Ovary (tissue), 9 donors: ENCODE results near the gene LRMDA. TPM values are rescaled to one million over a fixed set of nuclear protein-coding genes. Genes with fewer than 3 reads are reported as not detected.

Experiments used
- DNase-seq, 5 donors: peaks; one replicate each; pipeline ENCODE4 v3.0.0-alpha.2; 2019 to 2020
- H3K27ac ChIP-seq, 2 donors: fragments of 200-600 bp; one replicate each; pipeline versions ENCODE4 v1.5.1 to v1.8.0; 2019 to 2022
- H3K27me3 ChIP-seq: fragments of 200-600 bp; one replicate; pipeline ENCODE4 v1.8.0; 2022
- H3K36me3 ChIP-seq: fragments of 200-600 bp; sonication (generic); one replicate; pipeline ENCODE4 v1.5.1; 2019
- H3K4me1 ChIP-seq: one replicate; pipeline ENCODE4 v1.8.1; 2013; ENCODE audit warnings: mild to moderate bottlenecking, moderate library complexity; ENCODE audit not compliant: insufficient read depth
- H3K4me3 ChIP-seq: fragments of 200-600 bp; sonication (generic); one replicate; pipeline ENCODE4 v1.5.1; 2017
- H3K9me3 ChIP-seq, 2 donors: fragments of 200-600 bp in 1 of 2; sonication (generic) in 1 of 2; one replicate each; pipeline versions ENCODE4 v1.5.1 to v1.8.1; 2013 to 2019; ENCODE audit warnings: mild to moderate bottlenecking in 1 of 2, moderate library complexity in 1 of 2
- CTCF ChIP-seq, 3 donors: fragments of 450-650 bp in 2 of 3; fragments of 200-600 bp in 1 of 3; IDR thresholded peaks; one replicate each; pipeline versions ENCODE4 v1.5.1 to v1.8.0; 2016 to 2022; ENCODE audit warnings: antibody characterized with exemption in 3 of 3, mild to moderate bottlenecking in 1 of 3
- EP300 ChIP-seq: sonication (generic); formaldehyde crosslinking; IDR thresholded peaks from one replicate; pipeline ENCODE4 v1.6.1; 2017; ENCODE audit warnings: antibody characterized with exemption
- POLR2A ChIP-seq: fragments of 450-650 bp; IDR thresholded peaks from one replicate; pipeline ENCODE4 v1.6.1; 2017; ENCODE audit warnings: antibody characterized with exemption, mild to moderate bottlenecking, moderate library complexity
- WGBS, 3 donors: extraction: QIAGEN DNeasy Blood & Tissue Kit in 1 of 3; methylation state at CpG; one replicate each; pipeline versions ENCODE4 v1.1.5 to v1.1.7; 2013 to 2017; 5-methylcytosine and 5-hydroxymethylcytosine counted together
- intact Hi-C, 4 donors: fragments of 100-400 bp; cut with DNase I; formaldehyde crosslinking; loops; one replicate each; pipeline versions ENCODE4 v1.11.0 to v1.15.1; 2022 to 2023
- polyA plus RNA-seq, 2 donors: library from polyadenylated mRNA; stranded (reverse); fragments of 200-250 nt in 1 of 2; fragments of 350-450 nt in 1 of 2; fragmentation: Illumina TruSeq in 1 of 2; extraction: RNeasy Lipid Tissue Mini Kit (QIAGEN cat#74804) in 1 of 2; gene quantifications; one replicate each; pipeline ENCODE4 v1.2.3, GENCODE V29; 2013 to 2014
- total RNA-seq, 7 donors: library from RNA; depleted of rRNA in 2 of 7; stranded (reverse); fragments of >200 nt in 2 of 7; fragmentation: NEBNext Ultra II Directional in 3 of 7; extraction: Animal tissue kit (Norgen Biotek cat#: 25700) in 3 of 7; gene quantifications; one replicate each; pipeline versions ENCODE4 v1.1.0 to v1.2.4, GENCODE V29; 2016 to 2023
- donor health status: DM: no; HTN: no; CAD: no; lungs with moderate emphysema.
- donor health status: DM: no; HTN: no; CAD: no.
- donor health status: Bipolar disorder and iron deficiency.
- donor health status: DM: yes; HTN: yes; CAD: no.
- donor health status: DM: no; HTN: no; CAD: no.
- donor health status: DM: yes; HTN: yes; CAD: no.

LRMDA gene
- total and polyA plus RNA-seq, 9 donors = 14.8 to 30.7 (median 22.9) TPM

- Histone ChIP-seq H3K4me3 (no peak overlapping the region), H3K36me3 (no peaks in the 10 kb centered on the region), H3K27me3 (no peaks in the 10 kb centered on the region), H3K27ac (no peak overlapping the region), H3K4me1 (no peaks in the 10 kb centered on the region), H3K9me3 (no peaks in the 10 kb centered on the region)
- no peak for DNase-seq
- WGBS, 3 donors = 92 to 95% (median 92%) methylated on average over 8 of the region's 8 CpGs
- intact Hi-C loops = no loop called here
- TF ChIP-seq POLR2A (no peak), EP300 (no peak), CTCF (IDR thresholded peaks at IDR 0.05) (no peak)
These were observed 775.5 kb downstream of the LRMDA start for GRCh38 chr10:76206797-76207352.

GRCh38 chr10:76209135-76209534 lies 777.7 kb downstream of the LRMDA start:
- no peaks in the 10 kb centered on the region for H3K4me1 ChIP-seq
- DNase-seq = no peak
- WGBS, 3 donors = 76 to 95% (median 84%) methylated on average over 5 of the region's 5 CpGs
- no peak overlapping the region for H3K27ac ChIP-seq
- H3K9me3 ChIP-seq = no peaks in the 10 kb centered on the region
- no peaks in the 10 kb centered on the region for H3K36me3 ChIP-seq
- H3K27me3 ChIP-seq = no peaks in the 10 kb centered on the region
- TF ChIP-seq POLR2A (no peak), EP300 (no peak)
- intact Hi-C loops = no loop called here
- H3K4me3 ChIP-seq = no peak overlapping the region

DNA sequence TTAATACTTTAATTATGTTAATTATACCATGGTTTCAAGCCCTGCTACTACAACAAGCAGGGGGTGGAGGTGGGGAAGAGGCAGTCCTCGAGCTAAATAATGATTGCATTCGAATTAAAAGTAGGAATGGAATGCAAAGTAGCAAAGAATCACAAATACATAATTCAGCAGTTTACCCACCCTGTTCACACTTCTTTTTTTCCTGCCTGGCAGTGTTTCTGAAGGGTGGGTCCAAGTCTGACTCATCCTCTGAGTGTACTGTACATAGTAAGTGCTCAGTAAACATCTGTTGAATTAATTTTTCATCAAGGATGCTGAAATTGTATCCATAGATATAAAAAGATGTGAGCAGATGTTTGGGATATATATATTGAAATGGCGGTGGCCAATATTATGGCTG lies 778.8 kb downstream of the LRMDA start:
- intact Hi-C loops = no loop called here
- H3K4me3 ChIP-seq = no peak overlapping the region
- 60 to 75% (median 71%) methylated on average over 3 of the region's 3 CpGs for WGBS, 3 donors
- no peaks in the 10 kb centered on the region for H3K9me3 ChIP-seq
- TF ChIP-seq EP300 (no peak), POLR2A (no peak), CTCF (IDR thresholded peaks at IDR 0.05) (no peak)
- no peaks in the 10 kb centered on the region for H3K36me3 ChIP-seq
- H3K27me3 ChIP-seq = no peaks in the 10 kb centered on the region
- DNase-seq = no peak
- no peak overlapping the region for H3K27ac ChIP-seq
- H3K4me1 ChIP-seq = no peaks in the 10 kb centered on the region

DNA sequence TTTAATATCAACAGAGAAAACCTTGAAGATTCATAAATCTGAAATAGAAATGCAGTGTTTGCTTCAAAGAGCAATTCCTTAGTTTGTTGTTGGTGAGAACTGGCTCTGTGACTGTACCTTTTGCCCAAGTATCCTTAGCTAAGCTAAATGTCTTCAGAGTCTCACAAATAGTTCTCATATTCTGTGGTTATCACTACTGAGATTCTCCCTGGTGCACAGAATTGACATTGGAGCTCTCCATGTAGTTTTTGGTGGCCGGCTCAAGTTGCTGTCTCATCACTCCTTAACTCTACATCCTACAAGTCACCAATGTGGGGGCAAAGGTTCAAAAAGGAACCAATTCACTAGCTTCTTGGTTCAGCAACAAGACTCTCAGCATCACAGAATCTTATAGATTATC lies 780.3 kb downstream of the LRMDA start:
- Histone ChIP-seq H3K4me3 (no peak overlapping the region), H3K27me3 (no peaks in the 10 kb centered on the region), H3K9me3 (no peaks in the 10 kb centered on the region), H3K27ac (no peak overlapping the region), H3K4me1 (no peaks in the 10 kb centered on the region), H3K36me3 (no peaks in the 10 kb centered on the region)
- intact Hi-C loops = no loop called here
- no peak for TF ChIP-seq POLR2A
- no peak for TF ChIP-seq EP300
- TF ChIP-seq CTCF (IDR thresholded peaks at IDR 0.05) = no peak
- 88 to 100% (median 95%) methylated on average over 1 of the region's 1 CpG for WGBS, 3 donors
- no peak for DNase-seq

- Histone ChIP-seq H3K27me3 (no peaks in the 10 kb centered on the region), H3K4me3 (no peak overlapping the region), H3K36me3 (no peaks in the 10 kb centered on the region), H3K9me3 (no peaks in the 10 kb centered on the region), H3K27ac (no peak overlapping the region), H3K4me1 (no peaks in the 10 kb centered on the region)
- 83 to 97% (median 96%) methylated on average over 2 of the region's 2 CpGs for WGBS, 3 donors
- DNase-seq = no peak
- intact Hi-C loops = no loop called here
- TF ChIP-seq POLR2A (no peak), EP300 (no peak), CTCF (IDR thresholded peaks at IDR 0.05) (no peak)
These were observed 782.5 kb downstream of the LRMDA start for GRCh38 chr10:76213876-76214275.
